SU-DHL-6 (cell line): ENCODE data around the gene BAD.

Experiments used
- H2AFZ ChIP-seq: fragments of 200-600 bp; sonication (generic); 2 replicates; pipeline ENCODE4 v1.6.1; 2014; ENCODE audit warnings: low read depth, mild to moderate bottlenecking, moderate library complexity, mixed read lengths, antibody characterized with exemption, low read length; ENCODE audit not compliant: severe bottlenecking
- H3F3A ChIP-seq: fragments of 200-600 bp; shearing (Covaris generic); 2 replicates; pipeline ENCODE4 v1.6.0; 2016; ENCODE audit warnings: antibody characterized with exemption, mild to moderate bottlenecking; ENCODE audit not compliant: insufficient read depth
- H3K27ac ChIP-seq: fragments of 200-600 bp; sonication (generic); 2 replicates; pipeline ENCODE4 v1.5.1; 2016; ENCODE audit warnings: low read depth, mild to moderate bottlenecking, low read length, moderate library complexity, mixed read lengths
- H3K27me3 ChIP-seq: fragments of 200-600 bp; sonication (generic), shearing (Covaris generic); 2 replicates; pipeline ENCODE4 v1.6.0; 2014; ENCODE audit warnings: mild to moderate bottlenecking, low read length
- H3K36me3 ChIP-seq: fragments of 200-600 bp; sonication (generic); 2 replicates; pipeline ENCODE4 v1.6.1; 2014; ENCODE audit warnings: mild to moderate bottlenecking, low read length, mixed read lengths
- H3K4me2 ChIP-seq: fragments of 300-600, 200-600 bp; shearing (Covaris generic), sonication (generic); 2 replicates; pipeline ENCODE4 v1.6.0; 2014; ENCODE audit warnings: low read length, low read depth, mild to moderate bottlenecking; ENCODE audit not compliant: poor library complexity, severe bottlenecking
- H3K4me3 ChIP-seq: fragments of 200-600 bp; sonication (generic); 2 replicates; pipeline ENCODE4 v1.5.1; 2014; ENCODE audit warnings: antibody characterized with exemption, low read length, mild to moderate bottlenecking, mixed read lengths; ENCODE audit not compliant: insufficient read depth, poor library complexity, severe bottlenecking
- H3K79me2 ChIP-seq: fragments of 200-600 bp; sonication (generic); 2 replicates; pipeline ENCODE4 v1.6.1; 2014; ENCODE audit warnings: mild to moderate bottlenecking, low read length, moderate library complexity; ENCODE audit not compliant: insufficient read depth
- H3K9ac ChIP-seq: fragments of 200-600 bp; sonication (generic); 2 replicates; pipeline ENCODE4 v1.7.0; 2014; ENCODE audit warnings: mild to moderate bottlenecking, low read length
- H3K9me2 ChIP-seq: fragments of 200-600 bp; sonication (generic); replicated peaks from 2 replicates; pipeline ENCODE4 v1.6.1; 2014; ENCODE audit warnings: low read length; ENCODE audit not compliant: insufficient read depth
- H3K9me3 ChIP-seq: fragments of 200-600 bp; sonication (generic); 2 replicates; pipeline ENCODE4 v1.6.1; 2014; ENCODE audit warnings: low read length, mixed read lengths; ENCODE audit not compliant: insufficient read depth
- H4K20me1 ChIP-seq: fragments of 200-600 bp; sonication (generic); 2 replicates; pipeline ENCODE4 v1.6.1; 2014; ENCODE audit warnings: low read depth, mild to moderate bottlenecking, antibody characterized with exemption, low read length, moderate library complexity, mixed read lengths
- EZH2phosphoT487 ChIP-seq: fragments of 200-600 bp; sonication (generic), shearing (Covaris generic); conservative IDR thresholded peaks from 2 replicates; pipeline ENCODE4 v1.6.1; 2018; ENCODE audit warnings: mild to moderate bottlenecking, antibody characterized with exemption, low read length, moderate library complexity, mixed read lengths
- TF ChIP-seq, protein P1 (sequence below): fragments of 200-600 bp; sonication (generic); IDR thresholded peaks from one replicate; pipeline ENCODE4 v1.5.1; 2017; ENCODE audit warnings: antibody characterized with exemption, mild to moderate bottlenecking, low read length, moderate library complexity; ENCODE audit not compliant: insufficient read depth, poor library complexity, severe bottlenecking

BAD gene

DNA sequence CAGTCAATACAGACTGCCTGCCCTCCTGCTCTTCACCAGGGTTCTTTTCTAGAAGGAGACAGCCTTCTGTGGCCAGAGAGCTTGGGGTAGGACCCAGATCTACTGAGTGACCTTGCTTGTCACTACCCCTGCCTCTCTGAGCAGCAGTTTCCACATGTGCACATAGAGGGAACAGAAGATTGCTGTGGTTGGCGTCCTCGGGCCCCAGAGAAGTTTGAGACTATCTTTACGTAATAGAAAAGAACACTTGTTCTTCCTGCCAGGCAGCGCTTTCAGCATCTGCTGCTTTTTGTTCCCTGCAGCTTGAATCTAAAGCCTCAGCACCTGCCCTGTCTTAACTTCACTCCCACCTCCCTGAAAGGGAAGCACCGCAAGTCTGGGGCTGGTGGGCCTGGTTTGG is 45.5 kb downstream of the BAD start:
- Histone ChIP-seq H3K27ac (peak overlapping the region; percentile 3; the same call in 1 of the 2 replicates), H3K4me3 (no peak overlapping the region), H4K20me1 (no peaks in the 10 kb centered on the region), H3K9me2 (no peaks in the 10 kb centered on the region), H3K4me2 (no peak overlapping the region), H3F3A (peaks cover 36% of the 10 kb centered on the region), H3K27me3 (no peaks in the 10 kb centered on the region), H3K9me3 (no peaks in the 10 kb centered on the region), H3K9ac (no peak overlapping the region), H3K79me2 (peaks cover 13% of the 10 kb centered on the region; the same call in 1 of the 2 replicates), H2AFZ (no peak overlapping the region), H3K36me3 (no peaks in the 10 kb centered on the region)
- TF ChIP-seq, protein P1, sequence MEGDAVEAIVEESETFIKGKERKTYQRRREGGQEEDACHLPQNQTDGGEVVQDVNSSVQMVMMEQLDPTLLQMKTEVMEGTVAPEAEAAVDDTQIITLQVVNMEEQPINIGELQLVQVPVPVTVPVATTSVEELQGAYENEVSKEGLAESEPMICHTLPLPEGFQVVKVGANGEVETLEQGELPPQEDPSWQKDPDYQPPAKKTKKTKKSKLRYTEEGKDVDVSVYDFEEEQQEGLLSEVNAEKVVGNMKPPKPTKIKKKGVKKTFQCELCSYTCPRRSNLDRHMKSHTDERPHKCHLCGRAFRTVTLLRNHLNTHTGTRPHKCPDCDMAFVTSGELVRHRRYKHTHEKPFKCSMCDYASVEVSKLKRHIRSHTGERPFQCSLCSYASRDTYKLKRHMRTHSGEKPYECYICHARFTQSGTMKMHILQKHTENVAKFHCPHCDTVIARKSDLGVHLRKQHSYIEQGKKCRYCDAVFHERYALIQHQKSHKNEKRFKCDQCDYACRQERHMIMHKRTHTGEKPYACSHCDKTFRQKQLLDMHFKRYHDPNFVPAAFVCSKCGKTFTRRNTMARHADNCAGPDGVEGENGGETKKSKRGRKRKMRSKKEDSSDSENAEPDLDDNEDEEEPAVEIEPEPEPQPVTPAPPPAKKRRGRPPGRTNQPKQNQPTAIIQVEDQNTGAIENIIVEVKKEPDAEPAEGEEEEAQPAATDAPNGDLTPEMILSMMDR = no peak
- no peak for TF ChIP-seq EZH2phosphoT487

DNA sequence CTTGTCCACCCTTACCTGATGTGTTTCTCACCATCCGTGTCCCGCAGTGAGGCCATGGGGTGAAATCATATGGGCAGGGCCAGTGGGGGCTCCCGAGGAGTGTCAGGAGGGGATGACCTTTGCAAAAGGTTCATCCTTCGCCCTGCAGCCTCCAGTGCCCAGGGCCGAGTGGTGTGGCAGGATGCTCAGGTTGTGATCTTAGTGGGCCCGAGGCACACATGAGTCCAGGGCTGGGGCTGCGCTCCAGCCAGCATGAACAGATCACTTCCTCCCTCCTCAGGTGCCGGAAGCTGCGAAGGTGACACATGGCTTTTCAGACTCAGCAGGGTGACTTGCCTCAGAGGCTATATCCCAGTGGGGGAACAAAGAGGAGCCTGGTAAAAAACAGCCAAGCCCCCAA is 46.4 kb downstream of the BAD start:
- H3K27ac ChIP-seq = 0 out of 2 replicates have a peak overlapping the region, but pooled peaks have one; percentile 3
- no peaks in the 10 kb centered on the region for H3K9me2 ChIP-seq

DNA sequence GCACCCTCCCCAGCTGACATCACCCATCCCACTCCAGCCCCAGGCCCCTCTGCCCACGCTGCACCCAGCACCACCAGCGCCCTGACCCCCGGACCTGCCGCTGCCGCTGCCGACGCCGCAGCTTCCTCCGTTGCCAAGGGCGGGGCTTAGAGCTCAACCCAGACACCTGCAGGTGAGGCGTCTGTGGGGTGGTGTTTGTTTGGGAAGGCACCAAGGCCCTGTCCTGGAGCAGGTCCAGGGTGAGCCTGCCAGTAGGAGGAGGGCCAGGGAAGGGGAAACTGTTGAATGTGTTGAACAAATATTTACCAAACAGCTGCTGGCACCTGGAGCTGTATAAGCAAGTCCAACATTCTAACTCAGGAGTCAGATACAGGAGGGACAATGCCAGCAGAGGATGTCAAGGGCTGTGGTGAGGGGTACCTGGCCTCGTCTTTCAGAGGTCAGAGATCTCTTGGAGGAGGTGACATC is 46.9 kb downstream of the BAD start:
- H3K9me3 ChIP-seq = no peaks in the 10 kb centered on the region
- H3K9me2 ChIP-seq = no peaks in the 10 kb centered on the region
- peaks cover 13% of the 10 kb centered on the region; the same call in 1 of the 2 replicates for H3K79me2 ChIP-seq
- H3K4me3 ChIP-seq = no peak overlapping the region
- H3K27ac ChIP-seq = no peak overlapping the region
- H4K20me1 ChIP-seq = no peaks in the 10 kb centered on the region
- no peak overlapping the region for H3K9ac ChIP-seq
- H3K4me2 ChIP-seq = no peak overlapping the region
- no peaks in the 10 kb centered on the region for H3K36me3 ChIP-seq
- H2AFZ ChIP-seq = no peak overlapping the region
- H3F3A ChIP-seq = peaks cover 37% of the 10 kb centered on the region
- no peak for TF ChIP-seq EZH2phosphoT487
- TF ChIP-seq, protein P1 = no peak
- no peaks in the 10 kb centered on the region for H3K27me3 ChIP-seq

More for the DNA sequence above, 46.4 kb downstream of the BAD start:
- Histone ChIP-seq H3K9ac (no peak overlapping the region), H4K20me1 (no peaks in the 10 kb centered on the region), H3F3A (peaks cover 34% of the 10 kb centered on the region), H3K4me2 (no peak overlapping the region), H2AFZ (no peak overlapping the region), H3K79me2 (peaks cover 13% of the 10 kb centered on the region; the same call in 1 of the 2 replicates), H3K27me3 (no peaks in the 10 kb centered on the region), H3K4me3 (no peak overlapping the region), H3K36me3 (no peaks in the 10 kb centered on the region), H3K9me3 (no peaks in the 10 kb centered on the region)
- TF ChIP-seq, protein P1 = no peak
- no peak for TF ChIP-seq EZH2phosphoT487
